Liver (tissue), 9 donors: ENCODE results near the gene INSR. TPM values are rescaled to one million over a fixed set of nuclear protein-coding genes. Genes with fewer than 3 reads are reported as not detected.

Experiments used
- DNase-seq: peaks from one replicate; pipeline ENCODE4 v3.0.0-alpha.2; 2017; ENCODE audit warnings: low spot score
- H3K27ac ChIP-seq, 2 donors: one replicate each; pipeline ENCODE4 v1.7.0; 2013; ENCODE audit warnings: inconsistent platforms in 2 of 2, low read length in 2 of 2, control low read depth in 1 of 2, low read depth in 1 of 2, mild to moderate bottlenecking in 1 of 2
- H3K27me3 ChIP-seq, 4 donors: one replicate each; pipeline versions ENCODE4 v1.6.1 to v1.7.0; 2013; ENCODE audit warnings: low read length in 3 of 4, inconsistent platforms in 1 of 4, mild to moderate bottlenecking in 1 of 4, moderate library complexity in 1 of 4; ENCODE audit not compliant: control insufficient read depth in 4 of 4, insufficient read depth in 4 of 4
- H3K36me3 ChIP-seq, 4 donors: one replicate each; pipeline versions ENCODE4 v1.6.1 to v1.7.0; 2013; ENCODE audit warnings: low read length in 3 of 4, mild to moderate bottlenecking in 3 of 4, low read depth in 1 of 4, moderate library complexity in 1 of 4; ENCODE audit not compliant: control insufficient read depth in 4 of 4, insufficient read depth in 3 of 4
- H3K4me1 ChIP-seq, 4 donors: one replicate each; pipeline versions ENCODE4 v1.6.1 to v1.7.0; 2013; ENCODE audit warnings: low read length in 3 of 4, mild to moderate bottlenecking in 3 of 4, moderate library complexity in 1 of 4; ENCODE audit not compliant: control insufficient read depth in 4 of 4, insufficient read depth in 4 of 4
- H3K4me3 ChIP-seq, 3 donors: one replicate each; pipeline versions ENCODE4 v1.6.1 to v1.7.0; 2013; ENCODE audit warnings: low read length in 3 of 3, control low read depth in 1 of 3, low read depth in 1 of 3, mild to moderate bottlenecking in 1 of 3
- H3K9ac ChIP-seq, 2 donors: one replicate each; pipeline ENCODE4 v1.7.0; 2013; ENCODE audit warnings: low read length in 2 of 2, mild to moderate bottlenecking in 2 of 2, moderate library complexity in 2 of 2, control low read depth in 1 of 2, low read depth in 1 of 2
- H3K9me3 ChIP-seq, 4 donors: one replicate each; pipeline versions ENCODE4 v1.6.1 to v1.7.0; 2013; ENCODE audit warnings: low read length in 3 of 4; ENCODE audit not compliant: control insufficient read depth in 4 of 4
- EGR1 ChIP-seq, 2 donors: IDR thresholded peaks; 2 replicates each; pipeline ENCODE4 v1.6.1; 2016 to 2018; ENCODE audit warnings: antibody characterized with exemption in 2 of 2, low read depth in 2 of 2
- FOXA2 ChIP-seq: IDR thresholded peaks from 2 replicates; pipeline ENCODE4 v1.6.1; 2016; ENCODE audit warnings: antibody characterized with exemption
- GABPA ChIP-seq, 2 donors: IDR thresholded peaks in 1 of 2; conservative IDR thresholded peaks in 1 of 2; 2 replicates each; pipeline ENCODE4 v1.6.1; 2016; ENCODE audit warnings: antibody characterized with exemption in 2 of 2, mild to moderate bottlenecking in 1 of 2, moderate library complexity in 1 of 2
- HNF4A ChIP-seq, 2 donors: conservative IDR thresholded peaks; 2 replicates each; pipeline ENCODE4 v1.6.1; 2016; ENCODE audit warnings: antibody characterized with exemption in 2 of 2, mild to moderate bottlenecking in 2 of 2
- HNF4G ChIP-seq: IDR thresholded peaks from 2 replicates; pipeline ENCODE4 v1.6.1; 2016; ENCODE audit warnings: antibody characterized with exemption
- JUND ChIP-seq, 2 donors: IDR thresholded peaks; 2 replicates each; pipeline ENCODE4 v1.6.1; 2016; ENCODE audit warnings: antibody characterized with exemption in 2 of 2
- NR2F2 ChIP-seq: IDR thresholded peaks from 2 replicates; pipeline ENCODE4 v1.6.1; 2016; ENCODE audit warnings: antibody characterized with exemption
- RAD21 ChIP-seq, 2 donors: IDR thresholded peaks; 2 replicates each; pipeline ENCODE4 v1.6.1; 2016; ENCODE audit warnings: antibody characterized with exemption in 2 of 2, mild to moderate bottlenecking in 2 of 2
- RXRA ChIP-seq, 2 donors: IDR thresholded peaks; 2 replicates each; pipeline ENCODE4 v1.6.1; 2017 to 2018; ENCODE audit warnings: antibody characterized with exemption in 2 of 2, mild to moderate bottlenecking in 1 of 2
- SP1 ChIP-seq: IDR thresholded peaks from 2 replicates; pipeline ENCODE4 v1.6.1; 2018; ENCODE audit warnings: antibody characterized with exemption, mild to moderate bottlenecking
- YY1 ChIP-seq: IDR thresholded peaks from 2 replicates; pipeline ENCODE4 v1.6.1; 2016; ENCODE audit warnings: antibody characterized with exemption, mild to moderate bottlenecking
- WGBS: extraction: QIAGEN DNeasy Blood & Tissue Kit; methylation state at CpG from one replicate; pipeline ENCODE4 v1.1.7; 2013; 5-methylcytosine and 5-hydroxymethylcytosine counted together
- polyA plus RNA-seq, 2 donors: library from polyadenylated mRNA; stranded (reverse) in 1 of 2; unstranded in 1 of 2; fragments of 200-250 nt in 1 of 2; fragments of >200 nt in 1 of 2; fragmentation: Nextera tagmentation in 1 of 2; extraction: Ambion mirVana in 1 of 2; gene quantifications; one replicate each; pipeline versions ENCODE4 v1.2.1 to v1.2.3, GENCODE V29; 2013 to 2015
- total RNA-seq, 2 donors: library from RNA; depleted of rRNA; stranded (reverse); fragments of >200 nt; gene quantifications; one replicate each; pipeline ENCODE4 v1.2.3, GENCODE V29; 2014
- TF ChIP-seq, protein P1 (sequence below): IDR thresholded peaks from 2 replicates; pipeline ENCODE4 v1.6.1; 2016; ENCODE audit warnings: antibody characterized with exemption
- TF ChIP-seq, protein P2 (sequence below): IDR thresholded peaks from 2 replicates; pipeline ENCODE4 v1.6.1; 2016; ENCODE audit warnings: antibody characterized with exemption, mild to moderate bottlenecking
- TF ChIP-seq, protein P3 (sequence below): fragments of 150-350 bp; IDR thresholded peaks from 2 replicates; pipeline ENCODE4 v1.5.1; 2017; ENCODE audit warnings: improper control_type of control experiment, low read depth, low read length; ENCODE audit not compliant: missing input control
- donor health status: healthy.
- donor health status: healthy.
- donor health status: healthy.
- donor health status: healthy.
- donor health status: healthy.

Gene INSR
- total and polyA plus RNA-seq, 4 donors: 16.5 to 97.5 (median 50.8) TPM

DNA sequence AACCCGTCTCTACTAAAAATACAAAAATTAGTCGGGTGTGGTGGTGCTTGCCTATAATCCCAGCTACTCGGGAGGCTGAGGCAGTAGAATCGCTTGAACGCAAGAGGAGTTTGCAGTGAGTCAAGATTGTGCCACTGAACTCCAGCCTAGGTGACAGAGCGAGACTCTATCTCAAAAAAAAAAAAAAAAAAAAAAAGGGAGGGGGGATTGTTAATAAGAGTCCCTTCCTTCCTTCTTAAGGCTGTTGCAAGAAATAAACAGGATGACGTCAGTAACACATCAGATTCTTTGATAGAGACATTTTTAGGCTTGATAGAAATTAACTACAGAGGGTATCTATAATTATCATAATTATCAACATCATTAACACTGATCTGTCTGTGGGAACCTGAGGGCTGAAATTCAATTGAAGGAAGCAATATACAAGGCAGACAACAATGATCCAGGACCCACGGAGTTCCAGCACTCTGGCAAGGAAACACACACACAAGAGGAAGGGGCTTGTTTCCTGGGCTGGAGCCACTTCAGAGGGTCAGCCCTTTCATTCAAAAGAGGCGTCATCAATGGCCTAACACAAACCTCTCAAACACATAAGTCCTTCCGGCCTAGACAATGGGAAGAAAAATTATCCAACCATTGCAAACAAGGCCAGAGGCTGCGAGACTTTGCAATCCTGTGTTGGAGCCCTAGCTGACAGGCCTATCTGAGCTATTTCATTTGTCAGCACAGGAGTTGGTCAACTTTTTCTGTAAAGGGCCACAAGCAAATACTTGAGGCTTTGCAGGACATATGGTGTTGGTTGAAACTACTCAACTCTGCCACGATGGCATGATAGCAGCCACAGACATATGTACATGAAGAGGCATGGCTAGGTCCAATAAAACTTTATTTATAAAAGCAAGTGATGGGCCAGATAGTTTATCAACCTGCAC lies 105.2 kb downstream of the INSR start:
- Histone ChIP-seq H3K4me3 (no peak overlapping the region), H3K9me3 (no peaks in the 10 kb centered on the region), H3K9ac (no peak overlapping the region), H3K36me3 (peaks cover 0 to 2% (median under 1%) of the 10 kb centered on the region in 4 donors), H3K27ac (no peak overlapping the region), H3K4me1 (peaks cover 0 to 1% (median 0%) of the 10 kb centered on the region in 4 donors), H3K27me3 (no peaks in the 10 kb centered on the region)
- TF ChIP-seq, protein P1, sequence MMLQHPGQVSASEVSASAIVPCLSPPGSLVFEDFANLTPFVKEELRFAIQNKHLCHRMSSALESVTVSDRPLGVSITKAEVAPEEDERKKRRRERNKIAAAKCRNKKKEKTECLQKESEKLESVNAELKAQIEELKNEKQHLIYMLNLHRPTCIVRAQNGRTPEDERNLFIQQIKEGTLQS: no peak
- TF ChIP-seq EGR1 (IDR thresholded peaks at IDR 0.05; ENCODE audit: low read depth in 2 of 2) (no peak), HNF4A (conservative IDR thresholded peaks at IDR 0.05) (no peak), YY1 (no peak), SP1 (peak; percentile 12), NR2F2 (peak; percentile 81)
- TF ChIP-seq, protein P2, sequence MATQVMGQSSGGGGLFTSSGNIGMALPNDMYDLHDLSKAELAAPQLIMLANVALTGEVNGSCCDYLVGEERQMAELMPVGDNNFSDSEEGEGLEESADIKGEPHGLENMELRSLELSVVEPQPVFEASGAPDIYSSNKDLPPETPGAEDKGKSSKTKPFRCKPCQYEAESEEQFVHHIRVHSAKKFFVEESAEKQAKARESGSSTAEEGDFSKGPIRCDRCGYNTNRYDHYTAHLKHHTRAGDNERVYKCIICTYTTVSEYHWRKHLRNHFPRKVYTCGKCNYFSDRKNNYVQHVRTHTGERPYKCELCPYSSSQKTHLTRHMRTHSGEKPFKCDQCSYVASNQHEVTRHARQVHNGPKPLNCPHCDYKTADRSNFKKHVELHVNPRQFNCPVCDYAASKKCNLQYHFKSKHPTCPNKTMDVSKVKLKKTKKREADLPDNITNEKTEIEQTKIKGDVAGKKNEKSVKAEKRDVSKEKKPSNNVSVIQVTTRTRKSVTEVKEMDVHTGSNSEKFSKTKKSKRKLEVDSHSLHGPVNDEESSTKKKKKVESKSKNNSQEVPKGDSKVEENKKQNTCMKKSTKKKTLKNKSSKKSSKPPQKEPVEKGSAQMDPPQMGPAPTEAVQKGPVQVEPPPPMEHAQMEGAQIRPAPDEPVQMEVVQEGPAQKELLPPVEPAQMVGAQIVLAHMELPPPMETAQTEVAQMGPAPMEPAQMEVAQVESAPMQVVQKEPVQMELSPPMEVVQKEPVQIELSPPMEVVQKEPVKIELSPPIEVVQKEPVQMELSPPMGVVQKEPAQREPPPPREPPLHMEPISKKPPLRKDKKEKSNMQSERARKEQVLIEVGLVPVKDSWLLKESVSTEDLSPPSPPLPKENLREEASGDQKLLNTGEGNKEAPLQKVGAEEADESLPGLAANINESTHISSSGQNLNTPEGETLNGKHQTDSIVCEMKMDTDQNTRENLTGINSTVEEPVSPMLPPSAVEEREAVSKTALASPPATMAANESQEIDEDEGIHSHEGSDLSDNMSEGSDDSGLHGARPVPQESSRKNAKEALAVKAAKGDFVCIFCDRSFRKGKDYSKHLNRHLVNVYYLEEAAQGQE: no peak
- TF ChIP-seq, protein P3, sequence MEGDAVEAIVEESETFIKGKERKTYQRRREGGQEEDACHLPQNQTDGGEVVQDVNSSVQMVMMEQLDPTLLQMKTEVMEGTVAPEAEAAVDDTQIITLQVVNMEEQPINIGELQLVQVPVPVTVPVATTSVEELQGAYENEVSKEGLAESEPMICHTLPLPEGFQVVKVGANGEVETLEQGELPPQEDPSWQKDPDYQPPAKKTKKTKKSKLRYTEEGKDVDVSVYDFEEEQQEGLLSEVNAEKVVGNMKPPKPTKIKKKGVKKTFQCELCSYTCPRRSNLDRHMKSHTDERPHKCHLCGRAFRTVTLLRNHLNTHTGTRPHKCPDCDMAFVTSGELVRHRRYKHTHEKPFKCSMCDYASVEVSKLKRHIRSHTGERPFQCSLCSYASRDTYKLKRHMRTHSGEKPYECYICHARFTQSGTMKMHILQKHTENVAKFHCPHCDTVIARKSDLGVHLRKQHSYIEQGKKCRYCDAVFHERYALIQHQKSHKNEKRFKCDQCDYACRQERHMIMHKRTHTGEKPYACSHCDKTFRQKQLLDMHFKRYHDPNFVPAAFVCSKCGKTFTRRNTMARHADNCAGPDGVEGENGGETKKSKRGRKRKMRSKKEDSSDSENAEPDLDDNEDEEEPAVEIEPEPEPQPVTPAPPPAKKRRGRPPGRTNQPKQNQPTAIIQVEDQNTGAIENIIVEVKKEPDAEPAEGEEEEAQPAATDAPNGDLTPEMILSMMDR: no peak
- 83% methylated on average over 12 of the region's 12 CpGs for WGBS
- DNase-seq: no peak

- H3K27me3 ChIP-seq: no peaks in the 10 kb centered on the region
- H3K36me3 ChIP-seq: peaks cover 0 to 8% (median 5%) of the 10 kb centered on the region in 4 donors
- no peak for TF ChIP-seq JUND (IDR thresholded peaks at IDR 0.05)
- TF ChIP-seq YY1: no peak
- TF ChIP-seq FOXA2: no peak
- no peak for TF ChIP-seq RAD21 (IDR thresholded peaks at IDR 0.05)
- no peak for TF ChIP-seq EGR1 (IDR thresholded peaks at IDR 0.05; ENCODE audit: low read depth in 2 of 2)
- TF ChIP-seq, protein P3: no peak
- no peak for TF ChIP-seq GABPA (IDR thresholded peaks at IDR 0.05 in 1 of 2, conservative IDR thresholded peaks at IDR 0.05 in 1 of 2)
- TF ChIP-seq HNF4G: no peak
- TF ChIP-seq, protein P1: no peak
- no peak for TF ChIP-seq RXRA (IDR thresholded peaks at IDR 0.05)
- TF ChIP-seq HNF4A (conservative IDR thresholded peaks at IDR 0.05): no peak
- no peak for DNase-seq
- H3K9me3 ChIP-seq: no peaks in the 10 kb centered on the region
- H3K9ac ChIP-seq: no peak overlapping the region
- peaks cover 0 to 1% (median 0%) of the 10 kb centered on the region in 4 donors for H3K4me1 ChIP-seq
- H3K4me3 ChIP-seq: no peak overlapping the region
- no peak overlapping the region for H3K27ac ChIP-seq
- WGBS: 86% methylated on average over 10 of the region's 10 CpGs
Measured at GRCh38 chr19:7187605-7188339, 106.4 kb downstream of the INSR start.
